Heart right ventricle (tissue), 16 donors: ENCODE measurements around the gene ENSA. TPM values are rescaled to one million over a fixed set of nuclear protein-coding genes. Genes with fewer than 3 reads are reported as not detected.

Source experiments
- ATAC-seq, 8 donors: fragments of 200-7000 bp; cut with Tn5 transposase; one replicate each; pipeline ENCODE4 v1.9.1; 2020; ENCODE audit warnings: mild to moderate bottlenecking in 8 of 8, moderate library complexity in 8 of 8, moderate number of reproducible peaks in 1 of 8
- DNase-seq, 2 donors: peaks; one replicate each; pipeline ENCODE4 v3.0.0-alpha.2; 2020
- H3K27ac ChIP-seq, 10 donors: fragments of 200-600 bp; sonication (generic) in 2 of 10; one replicate each; pipeline versions ENCODE4 v1.5.0 to v1.8.0; 2020 to 2022; ENCODE audit warnings: mild to moderate bottlenecking in 3 of 10
- H3K27me3 ChIP-seq, 7 donors: fragments of 200-600 bp; one replicate each; pipeline ENCODE4 v1.8.0; 2021 to 2022; ENCODE audit warnings: mild to moderate bottlenecking in 2 of 7
- H3K36me3 ChIP-seq, 9 donors: fragments of 200-600 bp; sonication (generic) in 1 of 9; one replicate each; pipeline versions ENCODE4 v1.5.0 to v1.8.0; 2020 to 2022; ENCODE audit warnings: mild to moderate bottlenecking in 2 of 9
- H3K4me1 ChIP-seq, 9 donors: fragments of 200-600 bp; sonication (generic) in 1 of 9; one replicate each; pipeline versions ENCODE4 v1.5.0 to v1.8.0; 2020 to 2022; ENCODE audit warnings: mild to moderate bottlenecking in 4 of 9
- H3K4me3 ChIP-seq, 10 donors: fragments of 200-600 bp; sonication (generic) in 2 of 10; one replicate each; pipeline versions ENCODE4 v1.5.0 to v1.8.0; 2020 to 2022; ENCODE audit warnings: mild to moderate bottlenecking in 7 of 10, moderate library complexity in 2 of 10
- H3K9me3 ChIP-seq, 11 donors: fragments of 200-600 bp in 10 of 11; sonication (generic) in 2 of 11; one replicate each; pipeline versions ENCODE4 v1.5.0 to v1.8.0; 2013 to 2022; ENCODE audit warnings: mild to moderate bottlenecking in 2 of 11, control low read depth in 1 of 11, moderate library complexity in 1 of 11
- CTCF ChIP-seq, 9 donors: fragments of 200-600 bp; sonication (generic) in 2 of 9; IDR thresholded peaks; one replicate each; pipeline versions ENCODE4 v1.5.0 to v1.8.0; 2021 to 2022; ENCODE audit warnings: antibody characterized with exemption in 9 of 9, mild to moderate bottlenecking in 5 of 9, moderate library complexity in 1 of 9
- WGBS, 2 donors: extraction: QIAGEN DNeasy Blood & Tissue Kit; methylation state at CpG; one replicate each; pipeline ENCODE4 v1.1.7; 2013; ENCODE audit warnings: inconsistent platforms in 1 of 2; 5-methylcytosine and 5-hydroxymethylcytosine counted together
- intact Hi-C, 10 donors: fragments of 100-400 bp; cut with DNase I; formaldehyde crosslinking; loops; one replicate each; pipeline versions ENCODE4 v1.11.1 to v1.14.2; 2022
- polyA plus RNA-seq, 2 donors: library from polyadenylated mRNA; stranded (reverse); fragments of 200-250 nt; gene quantifications; one replicate each; pipeline ENCODE4 v1.2.3, GENCODE V29; 2013
- total RNA-seq, 10 donors: library from RNA; stranded (reverse); fragmentation: NEBNext Ultra II Directional in 3 of 10; extraction: Animal tissue kit (Norgen Biotek cat#: 25700) in 3 of 10; gene quantifications; one replicate each; pipeline versions ENCODE4 v1.2.1 to v1.2.4, GENCODE V29; 2021 to 2023
- donor health status: Arrhythmogenic right ventricular cardiomyopathy.
- donor health status: ischemic (EF 13 %, LVEDD 7.1; RV severe dilation, severe dysfunction).
- donor health status: healthy with polysubstance abuse.
- donor health status: DM: no; HTN: yes; CAD: no.
- donor health status: DM: no; HTN: no; CAD: no.
- donor health status: ischemic (EF 25% LVEDD 6.9; RV normal size, moderate dysfunction).
- donor health status: ischemic (EF 25% LVEDD 5.7; RV mildly dilated, moderate dysfunction).
- donor health status: healthy.
- donor health status: DM: yes; HTN: yes; CAD: no.
- donor health status: Ischemic cardiomyopathy.
- donor health status: ischemic (EF 35%, LVEDD 5.7; RV mildly dilated, moderate dysfunction).
- donor health status: nonischemic (EF 11% LVEDD 7.7; RV severe dilation, severe dysfunction).
- donor health status: DM: yes; HTN: yes; CAD: no.
- donor health status: PGD.
- donor health status: ischemic (EF 29% LVEDD 5.4; RV normal size, mild dysfunction).
- donor health status: nonischemic (EF 23%, LVEDD 6.1; RV moderate dilation, normal function).

ENSA gene
- total and polyA plus RNA-seq, 12 donors = 66.7 to 148 (median 129) TPM

- peaks cover 0 to 64% (median 35%) of the 10 kb centered on the region in 9 donors for H3K36me3 ChIP-seq
- H3K27ac ChIP-seq = peak overlapping the region; percentile 91 to 100 (median 100)
- DNase-seq (no peak), ATAC-seq (no peak)
- no peaks in the 10 kb centered on the region for H3K27me3 ChIP-seq
- intact Hi-C loops = loop anchor here in 7 of 10 donors (1.0 to 5.0 kb wide), 8 partner anchors 10 to 51 kb away; partner anchors contain the start of gene ENSA (in 1 of the 7)
- H3K9me3 ChIP-seq = no peaks in the 10 kb centered on the region
- no peak for TF ChIP-seq CTCF (IDR thresholded peaks at IDR 0.05)
- H3K4me1 ChIP-seq = peaks cover 9 to 58% (median 45%) of the 10 kb centered on the region in 9 donors
- WGBS, 2 donors = 1% methylated on average over 11 of the region's 11 CpGs
- H3K4me3 ChIP-seq = peak overlapping the region; percentile 82 to 99 (median 96)
These were observed 51.7 kb downstream of the ENSA start for GRCh38 chr1:150577557-150578271.

- TF ChIP-seq CTCF (IDR thresholded peaks at IDR 0.05) = no peak
- intact Hi-C loops = loop anchor here in 5 of 10 donors (1.0 to 5.0 kb wide), 5 partner anchors 10 to 45 kb away; no protein-coding TSS in a partner anchor
- peak overlapping the region; percentile 82 to 99 (median 96) for H3K4me3 ChIP-seq
- peaks cover 0 to 71% (median 42%) of the 10 kb centered on the region in 9 donors for H3K36me3 ChIP-seq
- no peak for ATAC-seq
- 3 to 5% methylated on average over 2 of the region's 2 CpGs for WGBS, 2 donors
- H3K4me1 ChIP-seq = peaks cover 12 to 58% (median 50%) of the 10 kb centered on the region in 9 donors
- no peaks in the 10 kb centered on the region for H3K27me3 ChIP-seq
- no peaks in the 10 kb centered on the region for H3K9me3 ChIP-seq
- DNase-seq = no peak
- peak overlapping the region; percentile 91 to 100 (median 100) for H3K27ac ChIP-seq
These were observed 52.4 kb downstream of the ENSA start for GRCh38 chr1:150576794-150577556.

- intact Hi-C loops = loop anchor here in 3 of 10 donors (5.0 kb wide), 3 partner anchors 36 to 46 kb away; no protein-coding TSS in a partner anchor
- Histone ChIP-seq H3K36me3 (peaks cover 0 to 78% (median 46%) of the 10 kb centered on the region in 9 donors), H3K9me3 (no peaks in the 10 kb centered on the region), H3K4me3 (peak overlapping the region; percentile 82 to 99 (median 96)), H3K4me1 (peaks cover 12 to 63% (median 57%) of the 10 kb centered on the region in 9 donors), H3K27me3 (no peaks in the 10 kb centered on the region), H3K27ac (peak overlapping the region in 9 of 10 donors; percentile 91 to 100 (median 100))
- WGBS, 2 donors = 1 to 2% methylated on average over 4 of the region's 4 CpGs
- TF ChIP-seq CTCF (IDR thresholded peaks at IDR 0.05) = no peak
- ATAC-seq = no peak
- DNase-seq = no peak
These were observed 53.1 kb downstream of the ENSA start for GRCh38 chr1:150576367-150576711.
